Lower lobe of right lung (tissue), 2 donors: Measurements from ENCODE around the gene MISP3. TPM values are rescaled to one million over a fixed set of nuclear protein-coding genes. Genes with fewer than 3 reads are reported as not detected.

ENCODE experiments used
- ATAC-seq, 2 donors: fragments of 200-7000 bp; cut with Tn5 transposase; one replicate each; pipeline ENCODE4 v1.9.1; 2020 to 2022; ENCODE audit warnings: mild to moderate bottlenecking in 2 of 2, moderate library complexity in 2 of 2
- DNase-seq: peaks from one replicate; pipeline ENCODE4 v3.0.0-alpha.2; 2020
- H3K27ac ChIP-seq: fragments of 200-600 bp; one replicate; pipeline ENCODE4 v1.8.0; 2022
- H3K27me3 ChIP-seq: fragments of 200-600 bp; one replicate; pipeline ENCODE4 v1.8.0; 2022; ENCODE audit warnings: low read depth
- H3K36me3 ChIP-seq: fragments of 200-600 bp; one replicate; pipeline ENCODE4 v1.8.0; 2022; ENCODE audit warnings: mild to moderate bottlenecking
- H3K4me1 ChIP-seq: fragments of 200-600 bp; one replicate; pipeline ENCODE4 v1.8.0; 2022
- H3K4me3 ChIP-seq: fragments of 200-600 bp; one replicate; pipeline ENCODE4 v1.8.0; 2022; ENCODE audit warnings: mild to moderate bottlenecking
- H3K9me3 ChIP-seq: fragments of 200-600 bp; one replicate; pipeline ENCODE4 v1.8.0; 2022
- CTCF ChIP-seq: fragments of 200-600 bp; IDR thresholded peaks from one replicate; pipeline ENCODE4 v1.8.0; 2022; ENCODE audit warnings: antibody characterized with exemption, mild to moderate bottlenecking
- intact Hi-C: fragments of 100-400 bp; cut with DNase I; formaldehyde crosslinking; loops from one replicate; pipeline ENCODE4 v1.11.0; 2022
- total RNA-seq: library from RNA; stranded (reverse); fragmentation: NEBNext Ultra II Directional; extraction: Animal tissue kit (Norgen Biotek cat#: 25700); gene quantifications from one replicate; pipeline ENCODE4 v1.2.1, GENCODE V29; 2021
- donor health status: DM: no; HTN: yes; CAD: no; lungs with severe emphysema.

MISP3 gene
- total RNA-seq, 1 donor from 2014 or later: 7.1 TPM

- no peak for TF ChIP-seq CTCF
- Histone ChIP-seq H3K27me3 (no peaks in the 10 kb centered on the region), H3K27ac (no peak overlapping the region), H3K9me3 (no peaks in the 10 kb centered on the region), H3K4me3 (no peak overlapping the region), H3K4me1 (peaks cover 22% of the 10 kb centered on the region), H3K36me3 (peaks cover 13% of the 10 kb centered on the region)
- ATAC-seq (no peak), DNase-seq (no peak)
- intact Hi-C loops: no loop called here
Measured at GRCh38 chr19:14086098-14086497, 13.5 kb downstream of the MISP3 start.

GRCh38 chr19:14088634-14089411 is 16.2 kb downstream of the MISP3 start:
- no peak for ATAC-seq
- DNase-seq: no peak
- H3K27me3 ChIP-seq: no peaks in the 10 kb centered on the region
- peaks cover 4% of the 10 kb centered on the region for H3K9me3 ChIP-seq
- intact Hi-C loops: no loop called here
- H3K4me1 ChIP-seq: peaks cover 16% of the 10 kb centered on the region
- no peak for TF ChIP-seq CTCF
- peak overlapping the region; percentile 88 for H3K4me3 ChIP-seq
- peaks cover 13% of the 10 kb centered on the region for H3K36me3 ChIP-seq
- no peak overlapping the region for H3K27ac ChIP-seq

- TF ChIP-seq CTCF: peak; percentile 10
- intact Hi-C loops: no loop called here
- no peak overlapping the region for H3K27ac ChIP-seq
- no peaks in the 10 kb centered on the region for H3K27me3 ChIP-seq
- peaks cover 16% of the 10 kb centered on the region for H3K4me1 ChIP-seq
- H3K36me3 ChIP-seq: peaks cover 13% of the 10 kb centered on the region
- H3K4me3 ChIP-seq: peak overlapping the region; percentile 88
- no peak for ATAC-seq
- peaks cover 4% of the 10 kb centered on the region for H3K9me3 ChIP-seq
- no peak for DNase-seq
Measured at GRCh38 chr19:14089412-14089661, 16.8 kb downstream of the MISP3 start.

GRCh38 chr19:14089662-14090508 is 17.3 kb downstream of the MISP3 start:
- TF ChIP-seq CTCF: no peak
- DNase-seq (peak; percentile 76), ATAC-seq (peak; percentile 5 to 19)
- intact Hi-C loops: no loop called here
- Histone ChIP-seq H3K27ac (peak overlapping the region; percentile 65), H3K4me3 (peak overlapping the region; percentile 88), H3K9me3 (peaks cover 4% of the 10 kb centered on the region), H3K4me1 (peaks cover 16% of the 10 kb centered on the region), H3K36me3 (peaks cover 13% of the 10 kb centered on the region), H3K27me3 (no peaks in the 10 kb centered on the region)

GRCh38 chr19:14090509-14091080 is 18.0 kb downstream of the MISP3 start, which contains the start of gene SAMD1:
Gene SAMD1, minus strand, starts transcription at chr19:14090751.
- Histone ChIP-seq H3K9me3 (peaks cover 4% of the 10 kb centered on the region), H3K4me1 (peaks cover 16% of the 10 kb centered on the region), H3K27me3 (no peaks in the 10 kb centered on the region), H3K4me3 (peak within 1 kb of the TSS; percentile 88), H3K27ac (peak within 1 kb of the TSS; percentile 91), H3K36me3 (peaks cover 13% of the 10 kb centered on the region)
- peak; percentile 95 for DNase-seq
- no peak for TF ChIP-seq CTCF
- intact Hi-C loops: no loop called here
- peak in 1 of 2 donors; percentile 81 for ATAC-seq
